GM19351 (cell line): ENCODE results near the gene BCAS3.

Source experiments
- ATAC-seq: cut with Tn5 transposase; IDR thresholded peaks from one replicate; pipeline ENCODE4 v1.9.1; 2021; ENCODE audit warnings: mild to moderate bottlenecking, moderate library complexity; ENCODE audit not compliant: unreplicated experiment

BCAS3 gene

DNA sequence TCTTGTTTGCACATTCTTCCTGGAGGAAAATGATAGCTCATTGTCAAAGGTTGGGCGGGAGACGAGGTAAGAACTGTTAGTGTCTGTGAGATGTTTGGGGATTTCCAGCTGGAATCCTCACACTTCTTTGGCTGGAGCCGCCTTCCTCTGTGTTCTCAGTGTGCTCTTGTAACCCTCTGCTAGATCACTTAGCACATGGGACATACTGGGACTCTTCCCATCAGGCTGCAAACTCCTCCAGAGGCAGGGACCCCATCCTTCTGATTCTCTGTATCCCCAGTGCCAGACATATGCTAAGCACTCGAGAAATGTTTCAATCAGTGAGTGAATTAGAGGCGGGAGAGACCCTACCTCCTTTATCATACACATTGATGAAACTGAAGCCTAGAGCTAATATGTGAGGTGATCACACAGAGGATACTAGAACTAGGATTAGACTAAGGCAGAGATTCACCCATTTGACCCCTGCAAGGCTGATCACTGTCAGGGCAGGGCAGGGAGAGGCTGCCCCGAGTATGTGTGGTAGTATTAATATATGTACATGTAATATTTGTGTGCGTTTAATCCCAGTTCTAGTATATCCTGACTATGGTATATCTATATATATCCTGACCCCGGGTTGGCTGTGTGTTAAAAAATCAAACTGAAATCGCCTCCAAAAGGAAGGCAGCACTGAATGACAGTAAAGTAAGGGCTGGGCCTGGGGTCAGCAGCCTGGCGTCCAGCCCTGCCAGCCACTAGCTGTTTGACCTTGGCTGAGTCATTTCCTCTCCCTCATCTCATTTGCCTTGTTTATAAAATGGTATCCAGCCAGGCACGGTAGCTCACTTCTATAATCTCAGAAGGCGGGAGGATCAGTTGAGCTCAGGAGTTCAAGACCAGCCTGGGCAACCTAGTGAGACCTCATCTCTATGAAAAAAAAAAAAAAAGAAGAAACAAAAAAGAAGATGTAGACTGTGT, 646.5 kb downstream of the BCAS3 start:
- no peak for ATAC-seq

DNA sequence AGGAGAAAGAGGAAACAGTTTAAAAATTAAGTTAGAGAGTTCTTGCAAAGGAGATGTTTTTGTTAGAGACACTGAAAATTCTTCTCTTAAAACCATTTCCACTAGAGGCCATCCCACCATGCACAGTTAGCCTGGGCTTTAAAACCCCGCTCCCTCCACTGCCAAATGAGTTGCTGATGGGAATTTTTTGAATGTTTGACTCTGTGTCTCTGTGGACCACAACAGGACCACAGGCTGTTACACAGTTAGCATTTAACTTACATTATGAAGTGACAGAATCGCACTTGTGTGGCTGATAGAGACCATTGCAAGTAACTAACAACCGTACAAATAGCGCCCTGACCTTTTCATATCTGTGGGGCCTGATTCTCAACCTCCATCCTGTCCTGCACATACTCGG, 647.3 kb downstream of the BCAS3 start:
- ATAC-seq: no peak

DNA sequence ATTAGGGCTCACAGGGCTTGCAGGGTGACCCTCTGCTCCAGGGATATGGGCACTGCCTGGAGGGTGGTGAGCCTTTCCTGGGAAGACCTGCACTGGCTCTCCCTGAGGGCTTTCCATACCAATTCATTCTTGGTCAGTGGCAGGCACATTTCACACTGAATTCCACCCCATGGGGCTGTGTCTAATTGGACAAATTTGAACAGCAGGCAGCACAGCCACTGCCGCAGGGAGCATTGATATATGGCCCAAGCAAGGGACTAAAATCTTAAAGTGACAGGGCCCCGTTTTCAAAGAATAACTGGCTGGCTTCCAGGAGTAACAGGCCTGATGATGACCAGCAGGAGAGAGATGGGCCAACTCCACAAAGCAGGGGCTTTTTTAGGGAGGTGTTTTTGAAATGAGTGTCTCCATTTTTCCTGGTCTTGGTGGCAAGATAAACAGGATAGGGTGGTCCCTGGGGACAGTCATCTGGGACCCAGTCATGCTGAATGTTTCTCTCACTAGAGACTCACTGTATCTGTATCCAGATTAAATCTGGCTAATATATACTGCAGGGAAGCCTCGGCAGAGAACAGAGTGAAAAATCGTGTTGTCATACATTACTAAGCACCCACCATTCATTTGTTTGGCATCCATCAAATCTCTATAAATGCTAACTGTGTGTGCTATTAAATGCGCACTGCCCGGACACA, 647.9 kb downstream of the BCAS3 start:
- ATAC-seq: no peak

DNA sequence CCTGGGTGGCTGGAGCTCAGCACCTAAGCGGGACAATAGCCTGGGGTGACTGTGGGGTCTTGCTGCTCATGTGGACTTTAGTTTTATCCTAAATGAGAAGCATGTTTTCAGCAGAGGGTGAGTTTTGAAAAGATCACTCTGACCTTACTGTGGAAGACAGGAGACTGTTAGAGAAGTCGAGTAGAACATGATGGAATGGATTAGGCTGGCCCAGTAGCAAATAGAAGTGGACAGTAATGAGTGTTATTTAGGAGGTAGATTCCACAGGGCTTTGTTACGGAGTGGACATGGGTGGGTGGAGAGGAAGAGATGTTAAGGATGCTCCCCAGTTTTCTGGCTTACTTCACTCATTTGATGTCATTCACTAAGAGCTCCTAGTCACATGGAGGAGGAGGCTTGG, 648.7 kb downstream of the BCAS3 start:
- no peak for ATAC-seq

DNA sequence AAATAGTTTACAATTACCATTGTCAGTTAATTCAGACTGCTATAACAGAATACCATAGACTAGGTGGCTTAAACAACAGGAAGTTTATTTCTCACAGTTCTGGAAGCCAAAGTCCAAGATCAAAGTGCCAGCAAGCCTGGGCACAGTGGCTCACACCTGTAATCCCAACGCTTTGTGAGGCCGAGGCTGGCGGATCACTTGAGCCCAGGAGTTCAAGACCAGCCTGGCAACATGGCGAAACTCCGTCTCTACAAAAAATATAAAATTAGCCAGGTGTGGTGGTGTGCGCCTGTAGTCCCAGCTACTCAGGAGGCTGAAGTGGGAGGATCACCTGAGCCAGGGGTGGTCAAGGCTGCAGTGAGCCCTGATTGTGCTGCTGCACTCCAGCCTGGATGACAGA, 650.7 kb downstream of the BCAS3 start:
- no peak for ATAC-seq

DNA sequence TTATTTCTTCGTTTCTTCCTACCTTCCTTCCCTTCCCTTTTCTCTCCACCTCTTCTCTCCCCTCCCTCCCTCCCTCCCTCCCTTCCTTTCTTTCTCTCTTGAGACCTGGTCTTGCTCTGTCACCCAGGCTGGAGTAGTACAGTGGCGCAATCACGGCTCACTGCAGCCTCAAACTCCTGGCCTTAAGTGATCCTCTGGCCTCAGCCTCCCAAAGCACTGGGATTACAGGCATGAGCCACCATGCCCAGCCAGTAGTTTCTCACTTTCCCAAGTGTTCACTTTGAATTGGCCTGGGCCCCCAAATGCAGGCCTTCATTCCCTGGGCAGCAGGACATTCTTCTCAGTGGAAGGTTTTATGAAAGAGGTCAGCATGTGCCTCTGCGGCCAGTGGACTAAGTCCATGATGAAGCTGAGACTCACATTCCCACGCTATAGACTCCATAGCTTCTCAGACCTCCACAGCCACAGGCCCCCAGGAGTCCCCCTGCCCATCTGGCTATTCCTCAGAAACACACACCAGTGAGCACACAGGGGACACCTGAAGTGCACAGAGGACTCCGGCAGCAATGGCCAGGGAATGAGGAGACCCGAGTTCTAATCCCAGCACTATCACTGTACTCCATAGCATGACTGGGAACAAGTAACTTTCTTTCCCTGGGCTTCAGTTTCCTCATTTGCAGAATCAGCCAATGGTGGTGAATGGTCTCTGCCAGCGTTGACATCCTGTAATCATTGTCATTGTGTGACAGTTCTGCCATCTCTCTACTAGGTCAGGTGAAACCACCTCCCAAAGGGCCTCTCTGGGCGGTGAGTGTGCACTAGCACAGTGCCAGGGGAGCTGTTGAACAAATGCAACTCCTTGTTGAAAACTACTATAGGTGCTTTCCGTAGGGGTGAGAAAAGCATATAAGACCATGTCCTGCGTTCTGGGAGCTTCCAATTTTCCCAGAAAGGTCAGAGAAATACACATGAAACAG, 652.8 kb downstream of the BCAS3 start:
- no peak for ATAC-seq

GRCh38 chr17:61331178-61331577, 653.5 kb downstream of the BCAS3 start:
- ATAC-seq: no peak

DNA sequence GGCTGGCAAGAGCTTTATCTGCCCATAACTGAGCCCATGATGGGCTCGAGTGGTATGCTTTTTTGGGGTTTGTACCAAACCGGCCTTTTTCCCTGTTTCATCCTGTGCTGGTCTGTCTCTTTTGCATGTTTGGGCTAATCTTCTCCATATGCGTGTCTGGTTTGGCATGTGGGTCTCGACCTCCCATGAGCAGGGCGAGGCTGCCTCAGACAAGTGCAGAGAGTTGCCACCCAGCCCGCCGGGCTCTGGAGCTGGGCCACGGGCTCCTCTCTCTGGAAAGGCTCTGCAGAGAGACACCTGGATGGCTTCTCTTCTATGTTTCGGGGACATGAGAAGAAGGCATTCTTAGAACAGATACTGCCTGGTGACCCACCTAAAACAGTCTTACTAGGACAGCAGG, 654.2 kb downstream of the BCAS3 start:
- ATAC-seq: no peak

DNA sequence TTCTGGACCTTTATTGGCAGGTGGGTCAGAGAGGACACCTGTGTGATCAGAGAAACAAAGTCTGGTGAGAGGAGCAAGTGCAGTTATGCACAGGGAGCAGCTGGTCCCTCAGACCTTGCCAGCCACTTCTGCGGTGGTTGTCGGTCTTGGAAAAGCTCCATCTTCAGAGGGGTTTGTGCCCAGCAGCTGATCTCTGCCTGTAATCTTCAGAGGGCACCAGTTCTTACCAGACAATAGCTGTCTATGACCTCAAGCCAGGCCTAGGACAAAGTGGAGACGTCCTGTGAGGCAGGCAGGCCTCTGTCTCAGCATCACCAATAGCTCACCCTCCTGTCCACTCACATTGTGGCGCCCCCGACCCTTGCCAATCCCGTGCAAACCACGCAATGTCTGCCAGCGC, 655.5 kb downstream of the BCAS3 start:
- no peak for ATAC-seq

DNA sequence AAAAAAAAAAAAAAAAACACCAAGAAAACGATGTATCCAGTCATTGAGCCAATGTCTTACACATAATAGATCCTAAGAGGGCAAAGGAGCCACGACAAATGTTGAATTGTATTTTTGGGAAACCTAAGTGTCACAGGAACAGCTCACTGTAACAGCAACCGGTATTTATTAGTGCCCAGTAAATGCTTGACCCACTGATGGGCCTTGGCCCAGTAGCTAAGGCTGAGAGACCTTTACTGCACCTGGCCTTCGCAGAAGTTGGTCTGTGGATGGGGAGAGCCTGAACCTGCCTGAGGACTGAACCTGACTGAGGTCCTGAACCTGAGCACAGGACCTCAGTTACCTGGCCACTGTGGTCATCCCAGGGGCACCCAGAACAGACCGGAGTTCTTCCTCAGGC, 657.0 kb downstream of the BCAS3 start:
- ATAC-seq: no peak

- ATAC-seq: no peak
These were observed 657.6 kb downstream of the BCAS3 start for GRCh38 chr17:61335105-61335844.

DNA sequence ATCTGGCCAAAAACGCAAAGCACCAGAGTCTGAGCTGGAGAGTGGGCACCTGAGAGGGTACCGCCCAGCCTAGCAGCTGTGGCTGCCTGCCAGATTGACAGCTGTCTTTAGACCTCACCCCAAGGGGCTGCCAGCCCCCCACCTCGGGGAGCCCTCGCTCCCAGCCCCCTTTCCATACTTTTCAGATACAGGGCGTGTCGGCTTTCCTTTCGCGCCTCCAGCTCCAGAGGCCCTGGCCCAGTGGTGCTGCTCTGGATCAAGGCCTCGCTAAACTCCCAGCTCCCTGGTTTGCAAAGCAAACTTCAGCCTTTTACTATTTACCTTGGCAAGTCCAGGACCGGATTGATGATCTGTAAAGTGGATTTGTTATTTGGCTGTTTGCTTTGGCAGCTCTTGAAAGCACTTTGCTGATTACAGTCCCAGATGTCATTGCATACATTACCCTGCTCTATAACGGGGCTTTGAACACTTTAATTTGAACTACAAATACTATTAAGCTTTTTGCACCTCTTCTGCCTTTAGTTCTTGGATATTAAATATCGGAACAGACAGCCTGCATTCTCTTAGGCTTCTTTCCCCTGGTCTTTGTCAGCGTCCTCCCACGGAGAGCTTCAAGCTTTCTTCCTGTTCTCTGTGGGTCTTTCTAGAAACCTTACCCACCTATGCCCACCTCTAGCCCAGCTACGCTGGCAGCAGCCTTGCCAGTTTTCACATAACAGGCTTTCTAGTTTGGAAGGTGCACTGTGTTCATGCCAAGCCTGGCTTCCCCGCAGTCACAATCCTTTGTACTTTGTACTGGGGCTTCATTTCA, 658.4 kb downstream of the BCAS3 start:
- no peak for ATAC-seq

GRCh38 chr17:61337290-61337689, 659.6 kb downstream of the BCAS3 start:
- ATAC-seq: no peak

GRCh38 chr17:61338000-61338798, 660.5 kb downstream of the BCAS3 start:
- no peak for ATAC-seq

GRCh38 chr17:61338874-61339478, 661.3 kb downstream of the BCAS3 start:
- no peak for ATAC-seq

DNA sequence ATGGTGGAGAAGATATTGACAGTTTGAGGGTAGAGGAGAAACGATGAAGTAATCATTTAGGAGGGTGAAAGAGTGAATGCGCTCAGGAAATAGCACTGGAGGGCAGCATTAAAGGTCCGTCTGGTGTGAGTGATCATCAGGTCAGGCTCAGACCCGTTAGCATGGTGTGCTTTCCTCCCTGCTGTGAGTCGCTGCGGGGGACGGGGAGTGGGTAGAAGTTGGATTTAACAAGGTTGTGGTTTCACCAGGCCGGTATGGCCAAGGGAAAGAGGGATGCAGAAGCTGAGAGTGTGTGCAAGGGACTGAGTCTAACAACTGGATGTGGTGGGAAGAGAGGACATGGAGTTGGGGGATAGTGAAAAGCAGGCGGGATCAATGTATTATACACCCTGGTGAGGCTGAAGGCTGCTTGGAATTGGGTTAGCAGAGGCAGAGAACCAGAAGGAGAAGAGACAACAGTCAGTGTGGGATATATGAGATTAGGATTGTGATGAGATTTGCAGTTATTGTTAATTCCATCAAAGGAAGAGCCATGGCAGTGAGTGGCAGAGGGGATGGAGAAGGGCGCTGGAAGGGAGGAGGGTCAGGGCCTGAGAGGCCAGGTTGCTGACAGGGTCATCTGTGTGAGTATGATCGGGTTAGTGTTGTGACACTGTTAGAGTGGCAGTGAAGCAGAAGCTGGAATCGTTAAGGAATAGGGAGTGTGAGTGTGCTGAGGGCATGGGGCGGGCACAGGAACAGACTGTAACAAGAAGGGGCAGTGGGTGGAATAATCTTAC, 663.0 kb downstream of the BCAS3 start:
- ATAC-seq: no peak

DNA sequence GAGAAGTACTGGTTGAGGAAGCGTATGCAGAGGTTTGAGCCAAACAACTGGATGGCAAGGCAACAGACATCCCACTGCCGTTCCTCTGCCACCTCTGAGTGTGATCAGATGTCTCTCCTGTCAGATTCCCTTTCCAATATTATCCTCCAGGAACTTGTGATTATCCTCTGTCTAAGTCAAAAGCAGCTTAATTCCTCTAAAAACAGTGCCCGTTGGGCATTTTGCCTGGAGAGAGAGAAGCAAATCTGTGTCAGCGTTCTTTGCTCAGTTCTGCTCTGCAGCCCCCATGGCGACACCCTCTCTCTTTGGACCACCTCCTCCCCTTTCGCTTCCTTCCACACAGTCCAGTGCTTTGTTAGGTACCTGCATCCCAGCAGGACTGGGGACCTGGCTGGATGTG, 665.9 kb downstream of the BCAS3 start:
- ATAC-seq: no peak

GRCh38 chr17:61345061-61345460, 667.4 kb downstream of the BCAS3 start:
- ATAC-seq: no peak
